GM19468 (cell line): ENCODE measurements around the gene SENP7.
"Not testable (repeated sequence)": the region's sequence is repeated elsewhere in the genome, so short reads cannot be mapped to it uniquely, and the experiment has no call there.

ENCODE experiments used
- ATAC-seq: cut with Tn5 transposase; IDR thresholded peaks from one replicate; pipeline ENCODE4 v1.9.1; 2021; ENCODE audit warnings: mild to moderate bottlenecking, moderate library complexity, moderate number of reproducible peaks; ENCODE audit not compliant: unreplicated experiment; ENCODE audit errors: extremely low read depth

The SENP7 gene

DNA sequence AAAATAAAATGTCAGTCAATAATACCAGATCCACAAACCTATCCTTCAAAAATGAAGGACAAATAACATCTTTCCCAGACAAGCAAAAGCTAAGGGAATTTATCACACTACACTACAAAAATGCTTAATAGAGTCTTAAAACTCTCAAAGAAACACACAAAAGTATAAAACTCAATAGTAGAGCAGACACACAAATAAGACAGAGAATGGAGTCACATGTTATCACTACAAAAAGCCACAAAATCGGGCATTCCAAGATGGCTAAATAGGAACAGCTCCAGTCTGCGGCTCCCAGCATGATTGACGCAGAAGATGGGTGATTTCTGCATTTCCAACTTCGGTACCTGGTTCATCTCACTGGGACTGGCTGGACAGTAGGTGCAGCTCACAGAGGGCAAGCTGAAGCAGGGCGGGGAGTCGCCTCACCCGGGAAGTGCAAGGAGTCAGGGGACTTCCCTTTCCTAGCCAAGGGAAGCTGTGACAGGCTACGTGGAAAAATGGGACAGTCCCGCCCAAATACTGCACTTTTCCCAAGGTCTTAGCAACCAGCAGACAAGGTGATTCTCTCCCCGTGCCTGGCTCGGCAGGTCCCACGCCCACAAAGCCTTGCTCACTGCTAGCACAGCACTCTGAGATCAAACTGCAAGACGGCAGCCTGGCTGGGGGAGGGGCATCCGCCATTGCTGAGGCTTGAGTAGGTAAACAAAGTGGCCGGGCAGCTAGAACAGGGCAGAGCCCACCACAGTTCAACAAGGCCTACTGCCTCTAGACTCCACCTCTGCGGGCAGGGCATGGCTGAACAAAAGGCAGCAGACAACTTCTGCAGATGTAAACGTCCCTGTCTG, 46.3 kb downstream of the SENP7 start:
- no peak for ATAC-seq

DNA sequence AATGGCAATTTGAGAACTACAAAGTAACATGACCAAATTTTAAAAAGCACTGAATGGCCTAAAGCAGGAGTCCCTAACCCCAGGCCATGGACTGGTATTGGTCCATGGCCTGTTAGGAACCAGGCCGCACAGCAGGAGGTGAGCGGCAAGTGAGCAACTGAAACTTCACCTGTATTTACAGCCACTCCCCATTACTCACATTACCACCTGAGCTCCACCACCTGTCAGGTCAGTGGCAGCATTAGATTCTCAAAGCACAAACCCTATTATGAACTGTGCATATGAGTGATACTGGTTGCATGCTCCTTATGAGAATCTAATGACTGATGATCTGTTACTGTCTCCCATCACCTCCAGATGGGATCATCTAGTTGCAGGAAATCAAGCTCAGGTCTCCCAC, 48.8 kb downstream of the SENP7 start:
- no peak for ATAC-seq

DNA sequence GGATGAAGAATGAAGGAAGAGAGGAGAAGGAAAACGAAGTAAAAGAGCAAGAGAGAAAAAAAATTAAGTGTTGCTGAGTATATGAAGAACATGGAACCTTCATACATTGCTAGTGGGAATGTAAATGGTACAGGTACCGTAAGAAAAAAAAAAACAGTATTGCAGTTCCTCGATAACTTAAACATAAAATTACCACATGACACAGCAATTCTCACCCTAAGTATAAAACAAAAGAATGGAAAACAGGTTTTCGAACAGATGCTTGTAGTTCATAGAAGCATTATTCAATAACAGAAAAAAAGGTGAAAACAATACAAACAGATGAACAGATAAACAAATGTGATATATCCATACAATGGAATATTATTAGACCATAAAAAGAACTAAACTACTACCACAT, 51.6 kb downstream of the SENP7 start:
- no peak for ATAC-seq

DNA sequence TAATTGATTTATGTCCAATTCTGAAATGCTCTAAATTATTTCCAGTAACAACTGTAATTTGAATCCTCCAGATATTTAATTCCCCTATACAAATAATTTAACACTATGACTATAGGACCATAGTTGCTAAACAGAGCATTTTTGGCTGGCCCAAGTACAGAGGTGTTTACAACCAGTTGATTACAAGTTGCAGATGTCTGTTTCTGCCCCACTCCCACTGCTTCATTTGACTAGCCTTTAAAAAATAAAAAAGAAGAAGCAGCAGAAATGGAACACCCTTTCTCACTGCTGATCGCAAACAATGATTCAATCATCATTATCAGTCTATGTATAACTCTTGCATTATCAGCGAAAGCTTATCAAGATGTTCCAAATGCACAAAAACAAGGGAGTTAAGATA, 54.6 kb downstream of the SENP7 start:
- ATAC-seq = no peak

DNA sequence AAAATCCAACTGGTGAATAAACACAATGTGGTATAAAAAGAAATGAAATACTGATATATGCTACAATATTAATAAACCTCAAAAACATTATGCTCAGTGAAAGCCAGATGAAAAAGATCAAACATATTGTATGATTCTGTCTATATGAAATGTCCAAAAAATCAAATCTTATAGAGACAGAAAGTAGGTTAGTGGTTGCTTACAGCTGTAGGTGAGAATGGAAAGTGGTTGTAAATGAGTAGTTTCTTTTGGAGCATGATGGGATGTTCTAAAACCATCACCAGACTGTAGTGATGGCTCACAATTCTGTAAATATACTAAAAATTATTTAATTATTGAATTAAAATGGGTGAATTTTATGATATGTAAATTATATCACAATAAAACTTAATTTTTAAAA, 58.4 kb downstream of the SENP7 start:
- ATAC-seq = no peak

DNA sequence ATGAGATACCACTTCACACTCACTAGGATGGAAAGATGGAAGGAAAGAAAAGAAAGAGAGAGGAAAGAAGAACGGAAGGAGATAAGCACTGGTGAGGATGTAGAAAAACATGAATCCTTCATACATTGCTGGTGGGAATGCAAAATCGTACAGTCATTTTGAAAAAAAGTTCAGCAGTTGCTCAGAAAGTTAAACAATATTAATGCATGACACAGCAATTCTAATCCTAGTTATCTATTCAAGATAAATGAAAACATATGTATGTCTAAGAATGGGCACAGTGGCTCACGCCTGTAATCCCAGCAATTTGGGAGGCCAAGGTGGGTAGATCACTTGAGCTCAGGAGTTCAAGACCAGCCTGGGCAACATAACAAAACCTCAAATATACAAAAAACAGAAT, 59.1 kb downstream of the SENP7 start:
- ATAC-seq = no peak

DNA sequence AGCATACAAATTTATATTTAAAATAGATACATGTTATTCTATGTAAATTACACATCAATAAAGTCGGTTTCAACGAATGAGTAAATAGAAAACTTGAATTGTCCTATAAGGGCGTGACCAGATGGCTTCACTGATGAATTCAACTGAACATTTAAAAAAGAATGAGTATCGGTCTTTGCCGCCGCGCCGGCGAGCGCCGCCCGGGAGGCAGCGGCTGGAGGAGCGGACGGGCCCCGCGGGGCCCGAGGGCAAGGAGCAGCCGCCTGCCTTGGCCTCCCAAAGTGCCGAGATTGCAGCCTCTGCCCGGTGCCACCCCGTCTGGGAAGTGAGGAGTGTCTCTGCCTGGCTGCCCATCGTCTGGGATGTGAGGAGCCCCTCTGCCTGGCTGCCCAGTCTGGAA, 74.4 kb downstream of the SENP7 start:
- ATAC-seq = not testable (repeated sequence)

DNA sequence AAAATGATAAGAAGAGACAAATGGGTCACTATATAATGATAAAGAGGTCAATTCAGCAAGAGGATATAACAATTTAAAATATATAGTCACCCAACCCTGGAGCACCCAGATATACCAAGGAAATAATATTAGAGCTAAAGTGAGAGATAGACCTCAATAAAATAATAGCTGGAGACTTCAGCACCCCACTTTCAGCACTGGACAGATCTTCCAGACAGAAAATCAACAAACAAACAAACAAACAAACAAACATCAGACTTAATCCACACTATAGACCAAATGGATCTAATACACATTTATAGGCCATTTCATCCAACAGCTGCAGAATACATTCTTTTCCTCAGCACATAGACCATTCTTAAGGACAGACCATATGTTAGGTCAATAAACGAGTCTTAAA, 79.4 kb downstream of the SENP7 start:
- no peak for ATAC-seq

DNA sequence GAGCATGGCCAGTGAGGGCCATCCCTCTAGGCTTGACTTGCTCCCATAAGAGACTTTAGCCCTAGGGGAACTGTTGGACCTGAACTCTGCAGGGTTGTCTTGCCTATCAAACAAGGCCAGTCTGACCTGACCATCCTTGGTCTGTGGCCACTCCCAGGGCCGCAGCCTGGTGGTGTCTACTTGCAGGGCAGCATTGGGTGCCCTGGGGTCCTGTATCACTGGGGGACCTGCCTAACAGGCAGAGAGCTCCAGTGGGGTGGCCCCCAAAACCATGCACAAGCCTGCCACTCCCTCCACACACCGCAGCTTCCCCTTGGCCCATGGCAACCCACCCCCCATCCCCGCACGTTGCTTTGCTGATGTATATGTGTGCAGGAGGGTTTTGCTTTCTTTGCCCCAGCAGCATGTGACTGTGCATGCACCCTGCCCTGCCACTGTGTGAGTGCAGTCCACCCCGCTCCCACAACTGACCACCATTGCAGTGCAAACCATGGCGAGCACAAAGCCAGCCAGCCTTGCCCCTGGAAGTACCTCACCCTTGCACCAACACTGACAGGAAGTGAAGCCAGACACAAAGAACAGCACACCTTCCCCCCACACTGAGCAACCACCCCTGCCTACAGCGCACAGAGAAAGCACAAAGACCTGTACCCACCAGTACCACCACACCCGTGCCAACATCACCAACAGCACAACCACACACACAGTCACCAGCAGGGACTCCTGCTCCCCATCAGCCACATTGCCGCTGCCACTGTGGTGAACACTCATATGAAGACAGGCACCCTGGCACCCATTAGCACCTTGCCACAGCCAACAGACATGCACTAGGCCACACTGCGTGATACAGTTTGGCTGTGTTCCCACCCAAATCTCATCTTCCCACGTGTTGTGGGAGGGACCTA, 88.8 kb downstream of the SENP7 start:
- ATAC-seq = no peak

DNA sequence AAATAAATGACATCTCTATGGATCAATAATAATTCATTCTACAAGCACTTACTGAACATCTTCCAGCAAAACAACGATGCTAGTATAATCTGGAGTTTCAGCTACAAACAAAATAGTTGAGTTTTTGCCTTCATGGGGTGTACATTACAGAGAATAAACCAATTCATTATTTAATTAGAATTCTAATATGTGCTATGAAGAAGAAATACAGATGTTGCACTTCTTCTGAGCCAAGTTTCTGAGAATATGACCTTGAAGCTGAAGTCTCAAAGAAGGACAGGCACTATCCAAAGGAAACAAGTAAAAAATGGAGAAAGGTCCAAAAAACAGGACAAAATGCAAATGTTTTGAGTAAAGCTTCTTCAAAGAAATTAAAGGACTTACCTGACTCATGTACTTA, 94.2 kb downstream of the SENP7 start:
- ATAC-seq = no peak

DNA sequence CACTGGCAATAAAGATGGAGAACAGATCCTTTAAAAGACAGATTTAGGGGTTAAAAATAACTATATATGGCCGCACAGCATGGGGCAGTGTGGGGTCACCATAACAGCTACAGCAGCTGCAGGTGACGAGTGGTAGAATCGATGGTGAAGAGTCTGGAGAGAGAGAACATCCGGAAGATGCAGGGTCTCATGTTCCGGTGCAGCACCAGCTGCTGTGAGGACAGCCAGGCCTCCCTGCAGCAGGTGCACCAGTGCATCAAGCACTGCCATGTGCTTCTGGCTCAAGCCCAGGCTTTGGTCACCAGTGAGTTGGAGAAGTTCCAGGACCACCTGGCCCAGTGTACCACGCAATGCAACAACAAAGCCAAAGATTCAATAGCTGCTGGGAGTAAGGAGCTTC, 98.9 kb downstream of the SENP7 start:
- ATAC-seq = no peak

DNA sequence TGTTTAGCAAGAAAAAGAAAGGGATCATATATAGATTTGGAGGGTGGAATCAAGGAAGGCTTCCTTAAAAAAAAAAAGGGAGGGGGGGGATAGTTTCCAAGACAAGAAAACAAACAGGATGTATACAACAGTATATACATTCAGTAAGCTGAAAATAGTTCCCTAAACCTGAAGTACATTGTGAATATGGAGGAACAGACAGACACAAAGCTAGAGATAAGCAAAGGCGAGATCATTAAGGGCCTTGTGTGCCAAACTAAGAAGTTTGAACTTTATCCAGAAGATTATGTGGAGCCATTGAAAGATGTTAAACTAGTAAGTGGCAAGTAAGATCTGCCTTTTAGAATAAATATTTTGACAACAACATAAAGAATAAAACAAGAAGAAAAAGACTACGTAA, 99.4 kb downstream of the SENP7 start:
- no peak for ATAC-seq

DNA sequence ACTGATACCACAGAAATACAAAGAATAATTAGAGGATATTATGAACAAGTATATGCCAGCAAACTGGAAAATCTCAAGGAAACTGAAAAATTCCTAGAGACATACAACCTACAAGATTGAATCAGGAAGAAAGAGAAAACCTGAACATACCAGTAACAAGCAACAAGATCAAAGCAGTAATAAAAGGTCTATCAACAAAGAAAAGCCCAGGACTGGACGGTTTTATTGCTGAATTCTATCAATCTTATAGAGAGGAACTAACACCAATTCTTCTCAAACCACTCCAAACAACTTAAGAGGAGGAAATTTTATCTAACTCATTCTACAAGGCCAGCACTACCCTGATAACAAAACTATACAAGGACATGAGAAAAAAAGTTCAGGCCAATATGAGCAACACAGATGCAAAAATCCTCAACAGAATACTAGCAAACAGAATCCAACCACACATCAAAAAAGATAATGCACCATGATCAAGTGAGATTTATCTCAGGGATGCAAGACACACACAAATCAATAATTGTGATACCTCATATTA, 121.5 kb downstream of the SENP7 start:
- ATAC-seq = no peak

DNA sequence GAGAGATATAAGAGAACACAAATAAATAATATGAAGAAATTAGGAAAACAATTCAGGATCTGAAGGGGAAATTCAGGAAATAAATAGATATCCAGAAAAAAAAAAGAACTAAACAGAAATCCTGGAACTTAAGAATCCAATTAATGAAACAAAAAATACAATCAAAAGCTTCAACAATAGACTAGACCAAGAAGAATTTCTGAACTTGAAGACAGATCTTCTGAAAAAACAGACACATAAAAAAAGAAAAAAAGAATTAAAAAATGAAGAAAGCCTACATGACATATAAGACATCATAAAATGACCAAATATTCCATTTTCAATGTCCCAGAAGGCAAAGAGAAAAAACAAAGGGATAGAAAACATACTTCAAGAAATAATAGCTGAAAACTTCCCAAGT, 124.3 kb downstream of the SENP7 start:
- no peak for ATAC-seq

DNA sequence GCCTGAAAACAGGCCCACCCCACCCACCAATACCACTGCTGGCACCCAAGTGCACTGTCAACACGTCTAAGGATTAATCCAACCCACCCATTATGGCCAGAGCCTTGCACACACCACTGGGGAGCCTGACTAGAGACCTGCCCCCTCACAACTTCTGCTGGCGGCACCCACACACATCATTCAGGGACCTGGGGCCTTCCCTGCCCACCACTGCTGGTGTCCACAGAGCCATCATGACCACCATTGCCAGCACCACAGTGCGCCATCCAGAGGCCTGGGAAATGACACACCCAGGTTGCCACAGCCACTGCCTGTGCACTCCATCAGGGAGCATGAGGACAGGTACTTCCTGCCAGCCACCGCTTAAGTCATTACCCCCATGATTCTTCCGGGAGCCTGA, 125.7 kb downstream of the SENP7 start:
- ATAC-seq = no peak

DNA sequence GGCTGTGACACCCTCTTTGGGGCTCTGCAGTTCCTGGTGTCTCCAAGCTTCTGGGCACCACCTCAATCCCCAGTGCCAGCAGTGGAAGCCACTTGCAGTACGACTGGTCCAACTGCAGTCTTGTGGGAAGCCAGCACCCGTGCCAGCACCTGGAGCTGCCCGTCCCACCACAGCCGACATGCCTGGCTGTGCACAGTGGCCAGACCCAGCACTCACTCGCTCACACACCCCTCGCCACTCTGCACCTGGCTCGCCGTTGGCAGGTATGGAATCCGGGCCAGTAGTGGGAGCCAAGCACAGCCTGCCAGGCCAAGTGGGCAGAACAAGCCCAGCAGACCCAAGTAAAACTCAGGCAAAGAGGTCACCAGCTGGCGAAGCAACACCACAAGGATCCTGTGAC, 128.6 kb downstream of the SENP7 start:
- no peak for ATAC-seq

DNA sequence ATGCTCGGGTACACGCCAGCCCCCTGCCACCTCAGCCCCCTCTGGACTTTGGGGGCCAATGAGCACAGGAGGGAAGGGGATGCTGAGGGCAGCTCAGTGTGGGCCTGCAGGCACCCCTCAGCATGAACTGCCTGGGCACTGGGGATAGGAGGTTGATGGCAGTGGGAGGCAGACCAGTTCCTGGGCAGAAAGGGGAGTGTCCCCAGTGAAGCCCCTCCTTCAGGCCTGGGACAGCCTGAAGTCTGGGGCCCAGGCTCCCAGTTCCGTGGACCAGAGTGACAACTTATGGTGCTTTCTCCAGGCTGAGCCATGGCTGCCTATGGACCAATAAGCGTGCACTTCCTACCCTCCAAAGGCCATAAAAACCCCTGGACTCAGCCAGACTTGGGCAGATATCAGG, 129.4 kb downstream of the SENP7 start:
- ATAC-seq = no peak

DNA sequence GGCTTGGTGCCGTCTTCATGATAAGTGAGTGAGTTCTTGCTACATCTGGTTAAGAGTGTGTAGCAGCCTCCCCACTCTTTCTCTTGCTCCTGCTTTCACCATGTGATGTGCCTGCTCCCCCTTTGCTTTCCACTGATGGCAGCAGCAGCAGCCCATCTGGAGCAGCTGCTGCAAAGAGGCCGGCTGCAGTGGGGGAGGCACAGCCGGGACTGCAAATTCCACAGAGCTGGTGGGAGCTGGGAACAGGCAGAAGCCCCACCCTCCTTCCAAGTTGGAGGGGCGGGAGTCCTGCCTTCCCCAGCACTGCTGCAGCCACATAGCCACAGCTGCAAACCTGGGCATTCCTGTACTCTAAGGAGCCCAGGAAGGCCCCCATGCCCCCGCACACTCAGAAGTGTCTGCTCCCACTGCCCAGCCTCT, 129.8 kb downstream of the SENP7 start:
- ATAC-seq = no peak

DNA sequence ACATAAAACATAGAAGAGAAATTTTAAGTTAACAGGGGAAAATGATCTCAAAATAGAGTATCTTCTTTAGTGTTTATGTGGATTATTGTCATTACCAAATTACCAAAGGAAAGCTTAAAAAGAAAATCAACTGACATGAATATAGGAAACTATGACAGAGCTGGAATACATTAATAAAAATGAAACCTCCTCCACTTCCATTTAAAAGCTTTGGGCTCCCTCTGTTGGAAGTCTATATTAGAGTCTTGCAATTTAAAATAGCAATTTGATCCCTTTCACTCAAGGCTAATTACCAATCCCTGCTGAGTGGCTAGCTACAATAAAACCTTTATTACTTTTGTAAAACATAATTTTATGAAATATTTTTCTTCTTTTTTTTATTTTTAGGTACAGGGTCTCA, 131.2 kb downstream of the SENP7 start:
- ATAC-seq = no peak

DNA sequence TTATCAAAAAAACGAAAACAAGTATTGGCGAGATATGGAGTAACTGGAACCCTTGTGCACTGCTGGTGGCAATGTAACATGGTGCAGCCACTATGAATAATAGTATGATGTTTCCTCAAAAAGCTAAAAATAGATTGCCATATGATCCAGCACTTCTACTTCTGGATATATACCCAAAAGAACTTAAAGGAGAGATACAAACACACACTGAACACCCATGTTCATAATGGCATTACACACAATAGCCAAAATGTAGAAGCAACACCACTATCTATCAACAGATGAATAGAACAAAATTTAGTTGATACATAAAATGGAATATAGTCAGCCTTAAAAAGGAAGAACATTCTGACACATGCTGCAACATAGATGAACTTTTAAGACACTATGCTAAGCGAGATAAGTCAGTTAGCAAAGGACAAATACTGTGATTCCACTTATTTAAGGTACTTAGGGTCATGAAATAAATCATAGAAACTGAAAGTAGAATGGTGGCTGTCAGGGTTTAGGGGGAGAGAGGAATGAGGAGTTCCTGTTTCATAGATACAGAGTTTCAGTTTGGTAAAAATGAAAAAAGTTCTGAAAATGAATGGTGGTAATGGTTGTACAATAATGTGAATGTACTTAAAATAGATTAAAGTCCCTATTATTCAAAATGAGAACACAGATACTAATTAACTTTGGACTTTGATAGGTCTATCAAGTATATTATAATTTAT, 133.2 kb downstream of the SENP7 start:
- ATAC-seq = peak; percentile 91

DNA sequence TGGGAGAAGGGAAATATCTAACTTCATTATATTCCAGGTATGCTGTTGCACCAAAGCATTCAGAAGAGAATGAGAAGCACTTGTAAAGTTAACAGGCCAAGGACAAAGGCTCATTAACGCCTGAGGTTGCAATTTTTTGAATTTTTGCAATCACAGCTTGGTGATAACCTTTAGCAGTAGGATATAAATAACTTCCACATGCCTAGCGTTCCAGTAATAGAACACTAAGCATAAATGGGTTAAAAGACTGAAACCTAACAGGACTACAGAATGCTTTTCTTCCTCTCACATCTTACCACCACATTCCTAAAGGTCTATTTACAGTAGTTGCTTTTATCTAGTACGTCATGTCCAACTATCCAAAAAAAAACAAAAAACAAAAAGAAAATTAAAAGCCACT, 135.2 kb downstream of the SENP7 start:
- ATAC-seq = no peak
